GM12874 (cell line): ENCODE measurements around the gene CPNE9.

Source experiments
- CTCF ChIP-seq: IDR thresholded peaks from 2 replicates; pipeline ENCODE4 v1.5.1; 2011; ENCODE audit warnings: low read depth, mild to moderate bottlenecking, control low read depth, low read length, moderate library complexity; ENCODE audit not compliant: insufficient read depth

Gene CPNE9

GRCh38 chr3:9704347-9705322 lies 1.0 kb downstream of the CPNE9 start:
- TF ChIP-seq CTCF, result no peak

GRCh38 chr3:9710174-9710739 lies 6.6 kb downstream of the CPNE9 start:
- no peak for TF ChIP-seq CTCF

GRCh38 chr3:9712415-9712814 lies 8.8 kb downstream of the CPNE9 start:
- no peak for TF ChIP-seq CTCF

- no peak for TF ChIP-seq CTCF
Observed at GRCh38 chr3:9713142-9713541, 9.5 kb downstream of the CPNE9 start.

GRCh38 chr3:9715136-9715535 lies 11.5 kb downstream of the CPNE9 start:
- no peak for TF ChIP-seq CTCF

- TF ChIP-seq CTCF, result 0 out of 2 replicates have a peak, but pooled peaks have one; percentile 26
Observed at GRCh38 chr3:9715764-9716437, 12.3 kb downstream of the CPNE9 start.

GRCh38 chr3:9716801-9717555 lies 13.3 kb downstream of the CPNE9 start:
- TF ChIP-seq CTCF, result no peak
